ENCODE measurements around the gene GAD2.
A peak's percentile ranks its signal among the peaks of the same experiment; 100 is the strongest.
"Not testable (repeated sequence)": the region's sequence is repeated elsewhere in the genome, so short reads cannot be mapped to it uniquely, and the experiment has no call there.

Gene GAD2

GRCh38 chr10:26318672-26319071, 102.1 kb downstream of the GAD2 start:
- DNase-seq (ENCODE audit: low read depth) = no peak

GRCh38 chr10:26323219-26323618, 106.6 kb downstream of the GAD2 start:
- no peak for DNase-seq (ENCODE audit: low read depth)

GRCh38 chr10:26326851-26327250, 110.3 kb downstream of the GAD2 start:
- DNase-seq (ENCODE audit: low read depth) = no peak

GRCh38 chr10:26327811-26328210, 111.2 kb downstream of the GAD2 start:
- DNase-seq (ENCODE audit: low read depth) = no peak

- DNase-seq (ENCODE audit: low read depth) = no peak
These were observed 114.8 kb downstream of the GAD2 start for GRCh38 chr10:26331371-26331770.

GRCh38 chr10:26334232-26334931, 117.8 kb downstream of the GAD2 start:
- DNase-seq (ENCODE audit: low read depth) = no peak

- DNase-seq (ENCODE audit: low read depth) = peak; percentile 52
These were observed 118.5 kb downstream of the GAD2 start for GRCh38 chr10:26334932-26335573.

- DNase-seq (ENCODE audit: low read depth) = no peak
These were observed 119.1 kb downstream of the GAD2 start for GRCh38 chr10:26335574-26336093.

GRCh38 chr10:26336979-26337378, 120.4 kb downstream of the GAD2 start:
- DNase-seq (ENCODE audit: low read depth) = no peak

GRCh38 chr10:26341701-26342100, 125.1 kb downstream of the GAD2 start:
- DNase-seq (ENCODE audit: low read depth) = no peak

GRCh38 chr10:26348821-26349417, 132.3 kb downstream of the GAD2 start:
- DNase-seq (ENCODE audit: low read depth) = not testable (repeated sequence)
